Activated T-helper 9 cell treated with anti-CD3 and anti-CD28 coated beads, Interleukin-2, amount 50 U/mL, for 16 hours (primary cell): Measurements from ENCODE around the gene HELB.

Experiments
- DNase-seq: peaks from one replicate; pipeline ENCODE4 v3.0.0-alpha.2; 2020; ENCODE audit warnings: low read depth

Gene HELB

GRCh38 chr12:66365718-66366490 is 63.6 kb downstream of the HELB start:
- no peak for DNase-seq

- no peak for DNase-seq
Observed at GRCh38 chr12:66367015-66367667, 64.8 kb downstream of the HELB start.

GRCh38 chr12:66371982-66372381 is 69.7 kb downstream of the HELB start:
- no peak for DNase-seq

- DNase-seq = no peak
Observed at GRCh38 chr12:66375560-66375959, 73.3 kb downstream of the HELB start.

- no peak for DNase-seq
Observed at GRCh38 chr12:66379616-66380015, 77.3 kb downstream of the HELB start.

- no peak for DNase-seq
Observed at GRCh38 chr12:66380769-66381535, 78.7 kb downstream of the HELB start.

GRCh38 chr12:66387117-66387516 is 84.8 kb downstream of the HELB start:
- DNase-seq = no peak
